Hematopoietic multipotent progenitor cell treated with erythropoietin and hydrocortisone succinate and interleukin-3 and kit ligand, for 15 days (in vitro differentiated cells): Measurements from ENCODE around the gene OR10H3.
"Not testable (repeated sequence)": the region's sequence is repeated elsewhere in the genome, so short reads cannot be mapped to it uniquely, and the experiment has no call there.

Experiments
- DNase-seq: peaks from one replicate; pipeline ENCODE4 v3.0.0-alpha.2; 2015; ENCODE audit warnings: low spot score

The OR10H3 gene

GRCh38 chr19:15779756-15780476 lies 42.1 kb downstream of the OR10H3 start:
- DNase-seq, result no peak

- no peak for DNase-seq
Measured at GRCh38 chr19:15780610-15781418, 43.0 kb downstream of the OR10H3 start.

GRCh38 chr19:15781661-15782060 lies 43.9 kb downstream of the OR10H3 start:
- DNase-seq, result no peak

- no peak for DNase-seq
Measured at GRCh38 chr19:15782211-15782610, 44.4 kb downstream of the OR10H3 start.

- DNase-seq, result not testable (repeated sequence)
Measured at GRCh38 chr19:15782896-15783295, 45.1 kb downstream of the OR10H3 start.

GRCh38 chr19:15787611-15788155 lies 49.9 kb downstream of the OR10H3 start, which contains the start of gene OR10H5:
OR10H5 (plus strand) TSS chr19:15787661; CDS start chr19:15794049, 6,388 bp downstream.
- no peak for DNase-seq

- no peak for DNase-seq
Measured at GRCh38 chr19:15788594-15789270, 50.9 kb downstream of the OR10H3 start.

GRCh38 chr19:15790096-15790495 lies 52.3 kb downstream of the OR10H3 start:
- DNase-seq, result no peak
